ENCODE results near the gene TBC1D4.

Gene TBC1D4

GRCh38 chr13:75469047-75469446 is 12.9 kb downstream of the TBC1D4 start:
- no peak overlapping the region for H3K4me3 ChIP-seq (ENCODE audit: low read depth, low read length)
- DNase-seq (ENCODE audit: low read depth): no peak
- no peak for TF ChIP-seq CTCF (IDR thresholded peaks at IDR 0.05; ENCODE audit: low read depth, low read length, missing control alignments)
- in situ Hi-C loops (cut with HindIII; ENCODE audit: low sequenced_read_pairs): no loop called here

- in situ Hi-C loops (cut with HindIII; ENCODE audit: low sequenced_read_pairs): no loop called here
- TF ChIP-seq CTCF (IDR thresholded peaks at IDR 0.05; ENCODE audit: low read depth, low read length, missing control alignments): no peak
Observed at GRCh38 chr13:75468602-75469001, 13.4 kb downstream of the TBC1D4 start.

GRCh38 chr13:75468098-75468497 is 13.9 kb downstream of the TBC1D4 start:
- no peak for DNase-seq (ENCODE audit: low read depth)
- TF ChIP-seq CTCF (IDR thresholded peaks at IDR 0.05; ENCODE audit: low read depth, low read length, missing control alignments): no peak
- in situ Hi-C loops (cut with HindIII; ENCODE audit: low sequenced_read_pairs): no loop called here
- no peak overlapping the region for H3K4me3 ChIP-seq (ENCODE audit: low read depth, low read length)

More at GRCh38 chr13:75468602-75469001, 13.4 kb downstream of the TBC1D4 start:
- no peak for DNase-seq (ENCODE audit: low read depth)
- H3K4me3 ChIP-seq (ENCODE audit: low read depth, low read length): no peak overlapping the region

- H3K4me3 ChIP-seq (ENCODE audit: low read depth, low read length): no peak overlapping the region
- TF ChIP-seq CTCF (IDR thresholded peaks at IDR 0.05; ENCODE audit: low read depth, low read length, missing control alignments): no peak
- no peak for DNase-seq (ENCODE audit: low read depth)
- in situ Hi-C loops (cut with HindIII; ENCODE audit: low sequenced_read_pairs): no loop called here
Observed at GRCh38 chr13:75467040-75467728, 14.8 kb downstream of the TBC1D4 start.

- no peak for DNase-seq (ENCODE audit: low read depth)
- no peak overlapping the region for H3K4me3 ChIP-seq (ENCODE audit: low read depth, low read length)
- no peak for TF ChIP-seq CTCF (IDR thresholded peaks at IDR 0.05; ENCODE audit: low read depth, low read length, missing control alignments)
- in situ Hi-C loops (cut with HindIII; ENCODE audit: low sequenced_read_pairs): no loop called here
Observed at GRCh38 chr13:75465236-75465635, 16.7 kb downstream of the TBC1D4 start.

- H3K4me3 ChIP-seq (ENCODE audit: low read depth, low read length): no peak overlapping the region
- no peak for DNase-seq (ENCODE audit: low read depth)
- in situ Hi-C loops (cut with HindIII; ENCODE audit: low sequenced_read_pairs): no loop called here
- no peak for TF ChIP-seq CTCF (IDR thresholded peaks at IDR 0.05; ENCODE audit: low read depth, low read length, missing control alignments)
Observed at GRCh38 chr13:75461314-75461713, 20.7 kb downstream of the TBC1D4 start.

Measured in astrocyte of the cerebellum (primary cell).